Central memory CD8-positive, alpha-beta T cell (primary cell): ENCODE results near the gene PI4K2B.

Source experiments
- ATAC-seq: fragments of 150-1000 bp; cut with Tn5 transposase; replicated peaks from 2 replicates; pipeline ENCODE4 v1.10.0; 2022; ENCODE audit warnings: mild to moderate bottlenecking, moderate FRiP score, moderate number of reproducible peaks; ENCODE audit not compliant: poor library complexity, severe bottlenecking; ENCODE audit errors: extremely low read depth
- DNase-seq, 2 donors: peaks; one replicate each; pipeline ENCODE4 v3.0.0; 2021; ENCODE audit warnings: low spot score in 2 of 2
- H3K27ac Mint-ChIP-seq: one replicate; pipeline ENCODE4 v1.8.0; 2022; ENCODE audit warnings: low read depth, mild to moderate bottlenecking, moderate library complexity, mixed read lengths
- H3K27me3 Mint-ChIP-seq: one replicate; pipeline ENCODE4 v1.8.0; 2022; ENCODE audit warnings: mixed read lengths
- H3K36me3 Mint-ChIP-seq: one replicate; pipeline ENCODE4 v1.8.0; 2022; ENCODE audit warnings: mild to moderate bottlenecking, moderate library complexity, mixed read lengths; ENCODE audit not compliant: insufficient read depth
- H3K4me1 Mint-ChIP-seq: one replicate; pipeline ENCODE4 v1.8.0; 2022; ENCODE audit warnings: mixed read lengths
- H3K4me3 Mint-ChIP-seq: one replicate; pipeline ENCODE4 v1.8.0; 2022; ENCODE audit warnings: mild to moderate bottlenecking, moderate library complexity, mixed read lengths
- H3K9me3 Mint-ChIP-seq: one replicate; pipeline ENCODE4 v1.8.0; 2022; ENCODE audit warnings: mixed read lengths

PI4K2B gene

GRCh38 chr4:25297528-25298242 lies 63.9 kb downstream of the PI4K2B start:
- Mint-ChIP-seq H3K4me3 (no peak overlapping the region), H3K27me3 (peaks cover 26% of the 10 kb centered on the region), H3K27ac (no peak overlapping the region), H3K4me1 (no peaks in the 10 kb centered on the region), H3K9me3 (no peaks in the 10 kb centered on the region), H3K36me3 (no peaks in the 10 kb centered on the region)
- ATAC-seq: no peak
- DNase-seq: no peak

- H3K4me3 Mint-ChIP-seq: no peak overlapping the region
- ATAC-seq (no peak), DNase-seq (no peak)
- no peak overlapping the region for H3K27ac Mint-ChIP-seq
- no peaks in the 10 kb centered on the region for H3K36me3 Mint-ChIP-seq
- peaks cover 41% of the 10 kb centered on the region for H3K27me3 Mint-ChIP-seq
- H3K9me3 Mint-ChIP-seq: no peaks in the 10 kb centered on the region
- no peaks in the 10 kb centered on the region for H3K4me1 Mint-ChIP-seq
Measured at GRCh38 chr4:25299476-25300203, 65.8 kb downstream of the PI4K2B start.

GRCh38 chr4:25301471-25301870 lies 67.6 kb downstream of the PI4K2B start:
- Mint-ChIP-seq H3K27ac (no peak overlapping the region), H3K4me3 (no peak overlapping the region), H3K27me3 (peaks cover 39% of the 10 kb centered on the region)

GRCh38 chr4:25302626-25303025 lies 68.8 kb downstream of the PI4K2B start:
- Mint-ChIP-seq H3K27ac (no peak overlapping the region), H3K4me3 (no peak overlapping the region), H3K27me3 (peaks cover 51% of the 10 kb centered on the region), H3K36me3 (no peaks in the 10 kb centered on the region), H3K9me3 (no peaks in the 10 kb centered on the region), H3K4me1 (no peaks in the 10 kb centered on the region)
- DNase-seq (no peak), ATAC-seq (no peak)

More at GRCh38 chr4:25301471-25301870, 67.6 kb downstream of the PI4K2B start:
- DNase-seq (no peak), ATAC-seq (no peak)
- Mint-ChIP-seq H3K4me1 (no peaks in the 10 kb centered on the region), H3K9me3 (no peaks in the 10 kb centered on the region), H3K36me3 (no peaks in the 10 kb centered on the region)

- DNase-seq (no peak), ATAC-seq (no peak)
- no peaks in the 10 kb centered on the region for H3K9me3 Mint-ChIP-seq
- H3K27ac Mint-ChIP-seq: no peak overlapping the region
- H3K4me3 Mint-ChIP-seq: no peak overlapping the region
- H3K27me3 Mint-ChIP-seq: peaks cover 55% of the 10 kb centered on the region
- H3K36me3 Mint-ChIP-seq: no peaks in the 10 kb centered on the region
- no peaks in the 10 kb centered on the region for H3K4me1 Mint-ChIP-seq
Measured at GRCh38 chr4:25303578-25303977, 69.7 kb downstream of the PI4K2B start.

GRCh38 chr4:25306518-25307057 lies 72.8 kb downstream of the PI4K2B start:
- peaks cover 58% of the 10 kb centered on the region for H3K27me3 Mint-ChIP-seq
- no peaks in the 10 kb centered on the region for H3K4me1 Mint-ChIP-seq
- DNase-seq: no peak
- ATAC-seq: no peak
- H3K4me3 Mint-ChIP-seq: no peak overlapping the region
- H3K27ac Mint-ChIP-seq: no peak overlapping the region
- no peaks in the 10 kb centered on the region for H3K36me3 Mint-ChIP-seq
- no peaks in the 10 kb centered on the region for H3K9me3 Mint-ChIP-seq

- Mint-ChIP-seq H3K4me3 (no peak overlapping the region), H3K4me1 (peaks cover 6% of the 10 kb centered on the region), H3K9me3 (no peaks in the 10 kb centered on the region), H3K36me3 (peaks cover under 1% of the 10 kb centered on the region), H3K27me3 (peaks cover 57% of the 10 kb centered on the region), H3K27ac (no peak overlapping the region)
- no peak for ATAC-seq
- DNase-seq: no peak
Measured at GRCh38 chr4:25307596-25307995, 73.8 kb downstream of the PI4K2B start.

GRCh38 chr4:25308306-25308705 lies 74.5 kb downstream of the PI4K2B start:
- Mint-ChIP-seq H3K27me3 (peaks cover 52% of the 10 kb centered on the region), H3K4me3 (no peak overlapping the region)

GRCh38 chr4:25308761-25309160 lies 74.9 kb downstream of the PI4K2B start:
- Mint-ChIP-seq H3K4me3 (no peak overlapping the region), H3K27me3 (peaks cover 48% of the 10 kb centered on the region), H3K36me3 (peaks cover 3% of the 10 kb centered on the region), H3K27ac (no peak overlapping the region), H3K9me3 (no peaks in the 10 kb centered on the region), H3K4me1 (peaks cover 10% of the 10 kb centered on the region)
- ATAC-seq: no peak
- no peak for DNase-seq

More at GRCh38 chr4:25308306-25308705, 74.5 kb downstream of the PI4K2B start:
- H3K4me1 Mint-ChIP-seq: peaks cover 10% of the 10 kb centered on the region
- ATAC-seq: no peak
- H3K27ac Mint-ChIP-seq: no peak overlapping the region
- no peaks in the 10 kb centered on the region for H3K9me3 Mint-ChIP-seq
- DNase-seq: no peak
- peaks cover 3% of the 10 kb centered on the region for H3K36me3 Mint-ChIP-seq

- no peak for DNase-seq
- Mint-ChIP-seq H3K9me3 (no peaks in the 10 kb centered on the region), H3K27ac (no peak overlapping the region), H3K4me3 (no peak overlapping the region), H3K27me3 (peaks cover 39% of the 10 kb centered on the region), H3K36me3 (peaks cover 3% of the 10 kb centered on the region), H3K4me1 (peaks cover 10% of the 10 kb centered on the region)
- ATAC-seq: no peak
Measured at GRCh38 chr4:25310066-25310802, 76.4 kb downstream of the PI4K2B start.

- H3K27ac Mint-ChIP-seq: no peak overlapping the region
- H3K36me3 Mint-ChIP-seq: peaks cover 5% of the 10 kb centered on the region
- DNase-seq (no peak), ATAC-seq (no peak)
- H3K4me1 Mint-ChIP-seq: peaks cover 10% of the 10 kb centered on the region
- no peaks in the 10 kb centered on the region for H3K9me3 Mint-ChIP-seq
- H3K4me3 Mint-ChIP-seq: no peak overlapping the region
- H3K27me3 Mint-ChIP-seq: peaks cover 39% of the 10 kb centered on the region
Measured at GRCh38 chr4:25310803-25311166, 77.0 kb downstream of the PI4K2B start.

- ATAC-seq (peak; percentile 95), DNase-seq (peak; percentile 87 to 92)
- Mint-ChIP-seq H3K4me1 (peaks cover 10% of the 10 kb centered on the region), H3K36me3 (peaks cover 14% of the 10 kb centered on the region), H3K9me3 (no peaks in the 10 kb centered on the region), H3K4me3 (peak within 1 kb of the TSS; percentile 95), H3K27ac (peak within 1 kb of the TSS; percentile 95), H3K27me3 (peaks cover 24% of the 10 kb centered on the region)
Measured at GRCh38 chr4:25312496-25313200, 78.8 kb downstream of the PI4K2B start, which contains the start of gene ZCCHC4. TSS of gene ZCCHC4 (plus strand) at chr4:25312774. CDS start at chr4:25312810, 36 bp downstream.
